Measurements from ENCODE around the gene FSD1L. TPM values are rescaled to one million over a fixed set of nuclear protein-coding genes. Genes with fewer than 3 reads are reported as not detected.
A peak's percentile ranks its signal among the peaks of the same experiment; 100 is the strongest.

The FSD1L gene
- total RNA-seq, 1 experiment from 2014 or later = 3.4 TPM

- Mint-ChIP-seq H3K36me3 (ENCODE audit: insufficient read depth, unreplicated experiment) (peaks cover 15% of the 10 kb centered on the region), H3K4me3 (ENCODE audit: low read depth, unreplicated experiment) (peak overlapping the region; percentile 72), H3K27ac (ENCODE audit: unreplicated experiment) (no peak overlapping the region), H3K9me3 (ENCODE audit: low read depth, unreplicated experiment) (no peaks in the 10 kb centered on the region), H3K4me1 (ENCODE audit: low read depth, unreplicated experiment) (peaks cover 11% of the 10 kb centered on the region), H3K27me3 (ENCODE audit: unreplicated experiment) (no peaks in the 10 kb centered on the region)
- no peak for DNase-seq
- CTCF ChIA-PET = no interaction called here
- TF ChIP-seq CTCF (IDR thresholded peaks at IDR 0.05; ENCODE audit: unreplicated experiment) = no peak
- BruUV-seq (replicated peaks) = TSS peak; percentile 43
- intact Hi-C loops (cut with micrococcal nuclease; ENCODE audit: unreplicated experiment) = no loop called here
Observed at GRCh38 chr9:105449081-105449480, 1.2 kb downstream of the FSD1L start.

DNA sequence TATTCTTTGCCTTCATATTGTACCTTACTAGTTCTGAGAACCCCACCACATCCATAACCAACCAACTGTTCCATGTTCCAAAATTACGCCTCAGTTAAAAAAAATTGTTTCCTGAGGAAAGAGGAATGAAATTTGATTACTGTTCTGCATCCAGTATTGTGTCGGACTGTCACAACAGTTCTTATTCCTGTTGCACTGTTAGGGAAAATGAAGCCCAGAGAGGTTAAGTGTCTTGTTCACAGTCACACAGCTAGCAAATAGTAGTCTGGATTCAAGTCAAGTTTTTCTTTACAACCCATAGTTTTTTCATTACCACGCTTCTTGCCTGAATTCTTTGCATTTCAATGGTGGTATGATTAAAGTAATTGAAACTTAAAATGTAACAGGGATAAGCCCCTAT lies 4.4 kb downstream of the FSD1L start:
- peaks cover 9% of the 10 kb centered on the region for H3K4me1 Mint-ChIP-seq (ENCODE audit: low read depth, unreplicated experiment)
- no TSS peak for BruUV-seq (replicated peaks)
- H3K4me3 Mint-ChIP-seq (ENCODE audit: low read depth, unreplicated experiment) = no peak overlapping the region
- H3K27me3 Mint-ChIP-seq (ENCODE audit: unreplicated experiment) = no peaks in the 10 kb centered on the region
- intact Hi-C loops (cut with micrococcal nuclease; ENCODE audit: unreplicated experiment) = no loop called here
- peaks cover 15% of the 10 kb centered on the region for H3K36me3 Mint-ChIP-seq (ENCODE audit: insufficient read depth, unreplicated experiment)
- H3K27ac Mint-ChIP-seq (ENCODE audit: unreplicated experiment) = no peak overlapping the region
- DNase-seq = no peak
- peaks cover 3% of the 10 kb centered on the region for H3K9me3 Mint-ChIP-seq (ENCODE audit: low read depth, unreplicated experiment)
- CTCF ChIA-PET = interaction anchor here (0.6 kb wide), 1 partner anchor 590 kb away, joined by 3 read pairs; no protein-coding TSS in a partner anchor
- no peak for TF ChIP-seq CTCF (IDR thresholded peaks at IDR 0.05; ENCODE audit: unreplicated experiment)

DNA sequence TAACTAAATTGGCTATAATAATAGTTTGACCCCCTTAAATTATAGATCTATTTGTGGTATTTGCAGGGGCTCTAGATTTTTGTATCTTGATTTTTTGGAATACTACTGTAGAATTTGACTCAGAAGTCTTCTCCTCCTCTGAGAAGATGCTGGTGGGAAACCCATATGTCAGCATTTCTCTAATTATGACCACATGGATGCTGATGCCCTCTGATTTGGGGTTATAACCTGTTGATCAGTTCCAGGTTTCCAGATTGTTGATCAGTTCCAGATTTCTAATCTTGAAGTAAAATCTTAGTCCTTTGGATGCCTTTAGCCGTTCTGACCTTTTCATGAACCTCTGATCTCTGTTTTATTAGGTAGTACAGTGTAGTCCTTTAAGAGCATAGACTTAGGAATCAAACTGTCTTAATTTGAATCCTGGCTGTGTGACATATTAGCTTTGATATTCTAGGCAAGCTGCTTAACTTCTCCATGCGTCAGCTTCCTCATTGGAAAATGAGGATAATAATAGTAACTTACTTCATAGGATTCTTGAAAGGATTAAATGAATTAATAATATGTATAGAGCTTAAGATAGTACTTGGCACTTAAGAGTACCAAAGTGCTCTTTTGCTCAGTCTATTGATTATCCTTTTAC lies 8.1 kb downstream of the FSD1L start:
- DNase-seq = no peak
- BruUV-seq (replicated peaks) = no TSS peak
- no peaks in the 10 kb centered on the region for H3K27me3 Mint-ChIP-seq (ENCODE audit: unreplicated experiment)
- H3K27ac Mint-ChIP-seq (ENCODE audit: unreplicated experiment) = no peak overlapping the region
- intact Hi-C loops (cut with micrococcal nuclease; ENCODE audit: unreplicated experiment) = no loop called here
- peaks cover 8% of the 10 kb centered on the region for H3K4me1 Mint-ChIP-seq (ENCODE audit: low read depth, unreplicated experiment)
- no peak overlapping the region for H3K4me3 Mint-ChIP-seq (ENCODE audit: low read depth, unreplicated experiment)
- CTCF ChIA-PET = no interaction called here
- H3K36me3 Mint-ChIP-seq (ENCODE audit: insufficient read depth, unreplicated experiment) = no peaks in the 10 kb centered on the region
- TF ChIP-seq CTCF (IDR thresholded peaks at IDR 0.05; ENCODE audit: unreplicated experiment) = no peak
- H3K9me3 Mint-ChIP-seq (ENCODE audit: low read depth, unreplicated experiment) = peaks cover 3% of the 10 kb centered on the region

GRCh38 chr9:105457560-105458294 lies 9.9 kb downstream of the FSD1L start:
- no peak for DNase-seq
- H3K4me1 Mint-ChIP-seq (ENCODE audit: low read depth, unreplicated experiment) = no peaks in the 10 kb centered on the region
- H3K27ac Mint-ChIP-seq (ENCODE audit: unreplicated experiment) = no peak overlapping the region
- no TSS peak for BruUV-seq (replicated peaks)
- no peaks in the 10 kb centered on the region for H3K36me3 Mint-ChIP-seq (ENCODE audit: insufficient read depth, unreplicated experiment)
- TF ChIP-seq CTCF (IDR thresholded peaks at IDR 0.05; ENCODE audit: unreplicated experiment) = no peak
- peaks cover 3% of the 10 kb centered on the region for H3K9me3 Mint-ChIP-seq (ENCODE audit: low read depth, unreplicated experiment)
- no peak overlapping the region for H3K4me3 Mint-ChIP-seq (ENCODE audit: low read depth, unreplicated experiment)
- CTCF ChIA-PET = no interaction called here
- no peaks in the 10 kb centered on the region for H3K27me3 Mint-ChIP-seq (ENCODE audit: unreplicated experiment)
- intact Hi-C loops (cut with micrococcal nuclease; ENCODE audit: unreplicated experiment) = no loop called here

Data from Calu3 (cell line).